ENCODE data around the gene GCN1.
"Not testable (repeated sequence)": the region's sequence is repeated elsewhere in the genome, so short reads cannot be mapped to it uniquely, and the experiment has no call there.

Gene GCN1

DNA sequence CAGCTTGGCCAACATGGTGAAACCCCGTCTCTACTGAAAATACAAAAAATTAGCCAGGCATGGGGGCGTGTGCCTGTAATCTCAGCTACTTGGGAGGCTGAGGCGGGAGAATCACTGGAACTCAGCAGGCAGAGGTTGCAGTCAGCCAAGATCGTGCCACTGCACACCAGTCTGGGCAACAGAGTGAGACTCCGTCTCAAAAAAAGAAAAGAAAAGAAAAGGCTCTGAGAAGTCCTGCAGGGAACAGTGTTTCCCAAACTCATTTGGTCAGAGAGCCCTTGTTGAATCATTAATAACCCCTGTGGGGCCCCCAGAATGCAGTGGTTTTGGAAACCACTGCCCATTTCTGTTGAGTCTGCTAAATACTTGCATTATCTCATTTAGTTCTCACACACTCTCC, 18.7 kb upstream of the GCN1 start:
- DNase-seq (ENCODE audit: low read depth in 2 of 2): not testable (repeated sequence)

DNA sequence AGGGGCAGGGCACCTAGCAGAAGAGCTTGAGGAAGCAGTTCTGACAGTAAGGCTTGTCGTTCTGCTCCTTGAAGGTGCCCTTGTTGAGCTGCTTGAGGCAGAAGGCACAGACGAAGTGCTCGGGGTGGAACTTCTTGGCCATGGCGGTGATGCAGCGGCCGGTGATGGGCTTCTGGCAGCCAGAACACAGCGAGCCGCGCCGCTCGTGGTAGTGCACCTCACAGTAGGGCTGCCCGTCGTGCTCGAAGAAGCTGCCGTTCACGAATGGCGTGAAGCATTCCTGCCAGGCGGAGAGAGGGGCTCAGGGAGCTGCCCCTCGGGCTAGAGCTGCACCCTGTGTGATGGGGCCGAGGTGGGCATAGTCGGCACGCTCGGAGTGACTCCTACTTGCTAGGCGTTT, 17.8 kb upstream of the GCN1 start:
- no peak for DNase-seq (ENCODE audit: low read depth in 2 of 2)

DNA sequence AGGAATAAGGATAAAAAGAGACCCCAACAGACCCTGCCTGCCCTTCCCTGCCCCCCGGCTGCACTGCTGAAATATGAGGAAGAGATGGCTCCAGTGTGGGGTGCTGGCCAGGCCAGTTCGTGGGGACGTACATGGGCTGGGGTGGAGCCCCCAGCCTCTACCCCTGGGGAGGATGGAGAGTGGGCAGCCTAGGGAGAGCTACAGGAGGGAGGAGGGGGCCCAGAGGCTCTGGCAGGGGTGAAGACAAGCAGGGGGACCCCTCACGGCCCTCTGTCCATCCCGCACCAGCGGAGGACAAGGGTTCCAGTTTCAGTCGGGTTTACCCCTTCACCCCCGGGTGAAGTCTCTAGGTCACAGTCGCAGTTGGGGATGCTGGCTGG, 17.4 kb upstream of the GCN1 start:
- no peak for DNase-seq (ENCODE audit: low read depth in 2 of 2)

- no peak for DNase-seq (ENCODE audit: low read depth in 2 of 2)
These were observed 16.9 kb upstream of the GCN1 start for GRCh38 chr12:120211243-120211903.

GRCh38 chr12:120209851-120210250, 15.3 kb upstream of the GCN1 start:
- DNase-seq (ENCODE audit: low read depth in 2 of 2): no peak

DNA sequence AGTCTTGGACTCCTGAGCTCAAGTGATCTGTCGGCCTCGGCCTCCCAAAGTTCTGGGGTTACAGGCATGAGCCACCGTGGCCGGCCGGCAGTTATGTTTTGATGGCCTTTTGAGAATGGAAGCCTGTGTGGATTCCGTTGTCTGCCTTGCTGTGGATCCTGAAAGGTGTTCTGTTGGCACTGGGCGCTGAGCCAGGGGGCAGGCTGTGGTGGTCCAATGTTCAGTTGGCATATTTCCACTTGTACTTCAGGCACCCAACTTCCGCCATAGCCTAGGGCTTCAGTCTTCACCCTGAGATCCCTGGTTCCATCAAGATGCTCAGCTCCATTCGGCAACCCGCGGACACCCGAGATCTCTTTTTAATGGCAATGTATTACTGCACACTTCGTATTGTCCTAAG, 12.7 kb upstream of the GCN1 start:
- no peak for DNase-seq (ENCODE audit: low read depth in 2 of 2)

DNA sequence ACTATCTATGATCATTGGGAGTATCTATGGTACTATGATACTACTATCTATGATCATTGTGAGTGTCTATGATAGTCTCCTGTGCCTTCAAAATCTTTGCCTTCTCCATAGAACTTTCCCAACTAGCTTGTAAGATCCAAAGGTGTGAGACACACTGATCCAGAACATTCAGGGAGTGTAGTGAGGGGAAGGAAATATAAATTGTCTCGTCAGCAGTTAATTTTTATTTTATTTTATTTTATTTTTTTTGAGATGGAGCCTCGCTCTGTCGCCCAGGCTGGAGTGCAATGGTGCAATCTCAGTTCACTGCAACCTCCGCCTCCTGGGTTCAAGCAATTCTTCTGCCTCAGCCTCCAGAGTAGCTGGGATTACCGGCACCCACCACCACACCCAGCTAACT, 12.3 kb upstream of the GCN1 start:
- not testable (repeated sequence) for DNase-seq (ENCODE audit: low read depth in 2 of 2)

DNA sequence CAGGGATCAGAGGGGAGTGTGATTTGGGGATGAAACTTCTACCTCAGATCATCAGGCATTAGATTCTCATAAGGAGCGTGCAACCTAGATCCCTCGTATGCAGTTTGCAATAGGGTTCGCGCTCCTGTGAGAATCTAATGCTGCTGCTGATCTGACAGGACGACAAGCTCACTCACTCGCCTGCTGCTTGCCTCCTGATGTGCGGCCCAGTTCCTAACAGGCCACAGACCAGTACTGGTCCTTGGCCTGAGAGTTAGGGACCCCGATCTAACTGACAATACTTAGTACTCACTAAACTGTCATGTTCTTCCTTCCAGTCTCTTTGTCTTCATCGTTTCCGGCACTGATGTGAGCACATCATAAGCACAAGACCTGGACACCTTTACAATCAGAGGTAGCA, 11.7 kb upstream of the GCN1 start:
- DNase-seq (ENCODE audit: low read depth in 2 of 2): no peak

DNA sequence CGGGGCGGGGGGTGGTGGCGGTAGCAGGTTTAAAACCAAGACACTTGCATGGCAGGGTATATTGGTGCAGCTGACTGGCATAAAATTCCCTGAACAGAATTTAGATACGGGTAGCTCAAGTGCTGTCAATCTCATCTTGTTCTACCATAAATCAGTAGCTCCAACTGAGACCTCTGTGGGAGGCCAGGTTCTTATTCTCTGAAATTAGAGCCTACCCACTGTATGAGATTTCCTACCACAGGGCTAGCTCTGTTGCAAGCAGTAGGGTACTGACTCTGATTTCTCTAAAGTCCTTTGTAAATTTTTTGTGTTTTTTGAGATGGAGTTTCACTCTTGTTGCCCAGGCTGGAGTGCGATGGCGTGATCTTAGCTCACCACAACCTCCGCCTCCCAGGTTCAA, 9.7 kb upstream of the GCN1 start:
- no peak for DNase-seq (ENCODE audit: low read depth in 2 of 2)

DNA sequence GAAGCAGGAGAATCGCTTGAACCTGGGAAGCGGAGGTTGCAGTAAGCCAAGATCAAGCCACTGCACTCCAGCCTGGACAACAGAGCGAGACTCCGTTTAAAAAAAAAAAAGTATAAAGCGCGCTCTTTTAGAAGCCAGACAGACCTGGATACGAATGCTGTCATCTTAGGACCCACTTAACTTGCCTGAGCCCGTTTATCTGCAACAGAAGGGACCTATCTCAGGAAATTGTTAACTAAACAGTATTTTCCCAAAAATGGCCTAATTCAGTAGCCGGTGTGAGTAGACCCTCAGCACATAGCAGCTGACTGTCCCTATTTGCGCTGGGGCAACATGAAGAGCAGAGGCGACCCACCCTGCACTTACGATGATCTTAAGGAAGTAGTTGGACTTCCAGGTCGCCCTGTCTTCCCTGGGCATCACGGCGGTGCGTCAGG, 5.9 kb upstream of the GCN1 start:
- DNase-seq (ENCODE audit: low read depth in 2 of 2): no peak

- DNase-seq (ENCODE audit: low read depth in 2 of 2): no peak
These were observed 5.2 kb upstream of the GCN1 start for GRCh38 chr12:120199595-120200306.

DNA sequence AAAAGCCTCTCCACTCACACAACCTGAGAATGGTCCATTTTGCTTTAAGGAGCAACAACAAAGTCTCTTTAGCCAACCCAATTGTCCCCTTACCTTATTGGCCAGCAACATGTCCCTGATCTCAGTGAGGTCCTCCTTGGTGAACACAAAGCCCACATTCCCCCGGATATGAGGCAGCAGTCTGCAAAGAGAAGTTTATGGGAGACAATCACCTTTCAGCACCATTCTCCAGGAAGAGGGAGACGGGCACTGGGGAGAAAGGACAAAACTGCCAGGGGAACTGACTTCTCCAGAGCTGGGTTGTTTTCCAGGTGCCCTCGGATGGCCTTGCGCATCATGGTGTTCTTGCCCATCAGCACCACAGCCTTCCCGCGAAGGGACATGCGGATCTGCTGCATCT, 4.5 kb upstream of the GCN1 start:
- no peak for DNase-seq (ENCODE audit: low read depth in 2 of 2)

DNA sequence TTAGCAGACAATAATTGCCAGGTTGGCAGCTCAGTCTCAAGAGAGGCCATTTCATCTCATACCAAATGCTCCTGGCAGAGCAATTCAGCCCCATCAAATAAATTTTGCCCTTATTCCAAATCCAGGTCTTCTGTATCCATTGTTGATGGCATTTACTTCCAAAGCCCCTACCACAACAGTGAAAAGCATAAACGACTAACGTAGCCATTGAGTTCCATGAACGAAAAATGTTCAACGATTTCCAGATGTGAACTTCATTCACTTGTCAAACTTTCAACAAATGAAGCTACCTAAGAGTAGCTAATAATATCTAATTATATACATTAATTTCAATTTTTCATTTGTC, 3.0 kb upstream of the GCN1 start:
- no peak for DNase-seq (ENCODE audit: low read depth in 2 of 2)

DNA sequence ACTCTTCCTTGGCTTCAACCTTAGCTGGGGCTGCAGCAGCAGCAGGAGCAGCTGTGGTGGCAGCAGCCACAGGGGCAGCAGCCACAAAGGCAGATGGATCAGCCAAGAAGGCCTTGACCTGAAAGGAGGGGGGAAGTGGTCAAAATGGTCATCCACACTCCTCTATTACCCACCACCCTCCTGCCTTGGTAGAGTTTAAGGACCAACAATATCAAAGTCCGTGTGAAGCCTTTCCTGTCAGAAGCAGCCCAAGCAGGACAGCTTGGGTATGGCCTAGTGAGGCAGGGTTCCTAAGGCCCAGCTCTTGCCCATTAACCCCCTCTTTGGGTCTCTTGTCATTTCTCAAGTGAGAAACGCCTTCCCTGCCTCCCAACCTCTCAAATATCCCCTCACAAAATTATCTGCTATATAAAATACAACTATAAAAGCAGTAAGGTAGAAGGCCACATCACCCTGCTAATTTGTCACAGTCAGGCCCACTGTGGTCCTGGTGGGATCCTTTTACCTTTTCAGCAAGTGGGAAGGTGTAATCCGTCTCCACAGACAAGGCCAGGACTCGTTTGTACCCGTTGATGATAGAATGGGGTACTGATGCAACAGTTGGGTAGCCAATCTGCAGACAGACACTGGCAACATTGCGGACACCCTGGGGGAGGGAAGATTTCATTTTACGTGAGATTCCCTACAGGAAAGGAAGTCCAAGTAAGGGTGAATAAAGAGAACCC, 2.5 kb upstream of the GCN1 start:
- DNase-seq (ENCODE audit: low read depth in 2 of 2): not testable (repeated sequence)

- DNase-seq (ENCODE audit: low read depth in 2 of 2): no peak
These were observed 1.8 kb upstream of the GCN1 start for GRCh38 chr12:120196363-120196762.

- DNase-seq (ENCODE audit: low read depth in 2 of 2): no peak
These were observed 335 bp downstream of the GCN1 start for GRCh38 chr12:120194226-120194533.

GRCh38 chr12:120193286-120193685, 1.2 kb downstream of the GCN1 start:
- DNase-seq (ENCODE audit: low read depth in 2 of 2): not testable (repeated sequence)

GRCh38 chr12:120190985-120191480, 3.5 kb downstream of the GCN1 start:
- DNase-seq (ENCODE audit: low read depth in 2 of 2): no peak

DNA sequence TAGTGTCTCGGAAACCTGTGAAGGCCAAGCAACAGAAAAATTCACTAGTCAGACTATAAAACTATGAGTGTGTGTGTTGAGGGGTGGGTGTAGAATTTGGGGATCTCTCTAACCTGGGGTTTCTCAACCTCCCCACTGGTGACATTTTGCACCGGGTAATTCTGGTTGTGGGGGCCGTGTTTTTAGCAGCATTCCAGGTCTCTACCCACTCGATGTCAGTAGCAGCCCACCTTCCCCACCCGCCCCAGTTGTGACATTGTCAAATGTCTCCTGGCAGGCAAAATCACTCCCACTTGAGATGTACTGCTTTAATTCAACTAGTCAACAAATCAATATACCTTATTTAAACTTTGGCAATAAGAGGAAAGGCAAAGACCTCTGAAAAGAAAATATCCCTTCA, 4.1 kb downstream of the GCN1 start:
- no peak for DNase-seq (ENCODE audit: low read depth in 2 of 2)

GRCh38 chr12:120186654-120187053, 7.9 kb downstream of the GCN1 start:
- DNase-seq (ENCODE audit: low read depth in 2 of 2): no peak

GRCh38 chr12:120183211-120183631, 11.3 kb downstream of the GCN1 start:
- no peak for DNase-seq (ENCODE audit: low read depth in 2 of 2)

- DNase-seq (ENCODE audit: low read depth in 2 of 2): no peak
These were observed 12.4 kb downstream of the GCN1 start for GRCh38 chr12:120181991-120182631.

- DNase-seq (ENCODE audit: low read depth in 2 of 2): no peak
These were observed 13.5 kb downstream of the GCN1 start for GRCh38 chr12:120180975-120181374.

Measured in activated CD8-positive, alpha-beta memory T cell treated with anti-CD3 and anti-CD28 coated beads for 4 hours (primary cell).